Astrocyte (in vitro differentiated cells and primary cell): ENCODE data around the gene JPH3. TPM values are rescaled to one million over a fixed set of nuclear protein-coding genes. Genes with fewer than 3 reads are reported as not detected.
"Not testable (repeated sequence)": the region's sequence is repeated elsewhere in the genome, so short reads cannot be mapped to it uniquely, and the experiment has no call there.

ENCODE experiments used
- DNase-seq: peaks from one replicate; pipeline ENCODE4 v3.0.0-alpha.2; 2010; ENCODE audit warnings: low read depth
- FAIRE-seq: peaks from 2 replicates; lab custom pipeline; 2011; peaks lifted over from hg19 to GRCh38; lab: Jason Lieb, UNC
- H2AFZ ChIP-seq: 2 replicates; pipeline ENCODE4 v1.6.0; 2012; ENCODE audit warnings: low read depth, low read length, inconsistent platforms
- H3K27ac ChIP-seq: 2 replicates; pipeline ENCODE4 v1.5.1; 2011; ENCODE audit warnings: low read depth, low read length, inconsistent platforms
- H3K27me3 ChIP-seq: 2 replicates; pipeline ENCODE4 v1.6.0; 2011; ENCODE audit warnings: low read length, inconsistent platforms; ENCODE audit not compliant: insufficient read depth
- H3K36me3 ChIP-seq: 2 replicates; pipeline ENCODE4 v1.5.1; 2011; ENCODE audit warnings: low read length, inconsistent platforms; ENCODE audit not compliant: insufficient read depth
- H3K4me1 ChIP-seq: 2 replicates; pipeline ENCODE4 v1.5.1; 2011; ENCODE audit warnings: low read length, inconsistent platforms; ENCODE audit not compliant: insufficient read depth
- H3K4me2 ChIP-seq: 2 replicates; pipeline ENCODE4 v1.6.0; 2012; ENCODE audit warnings: low read length, inconsistent platforms
- H3K4me3 ChIP-seq: 2 replicates; pipeline ENCODE4 v1.5.1; 2011; ENCODE audit warnings: low read depth, mild to moderate bottlenecking, low read length, inconsistent platforms; ENCODE audit not compliant: insufficient read depth
- H3K79me2 ChIP-seq: 2 replicates; pipeline ENCODE4 v1.6.0; 2012; ENCODE audit warnings: mild to moderate bottlenecking, low read length, inconsistent platforms; ENCODE audit not compliant: insufficient read depth
- H3K9ac ChIP-seq: 2 replicates; pipeline ENCODE4 v1.6.0; 2012; ENCODE audit warnings: mild to moderate bottlenecking, low read length, inconsistent platforms
- H3K9me3 ChIP-seq: 2 replicates; pipeline ENCODE4 v1.5.1; 2012; ENCODE audit warnings: low read depth, mild to moderate bottlenecking, low read length, inconsistent platforms; ENCODE audit not compliant: insufficient read depth
- H4K20me1 ChIP-seq: 2 replicates; pipeline ENCODE4 v1.6.0; 2012; ENCODE audit warnings: low read length, inconsistent platforms; ENCODE audit not compliant: insufficient read depth
- H3K27ac Mint-ChIP-seq: one replicate; pipeline ENCODE4 v1.8.0; 2021; ENCODE audit warnings: mild to moderate bottlenecking, mixed read lengths; ENCODE audit not compliant: unreplicated experiment
- H3K27me3 Mint-ChIP-seq: one replicate; pipeline ENCODE4 v1.8.0; 2021; ENCODE audit warnings: low read depth, mixed read lengths; ENCODE audit not compliant: unreplicated experiment
- H3K36me3 Mint-ChIP-seq: one replicate; pipeline ENCODE4 v1.8.0; 2021; ENCODE audit warnings: low read depth, mixed read lengths; ENCODE audit not compliant: unreplicated experiment
- H3K4me1 Mint-ChIP-seq: one replicate; pipeline ENCODE4 v1.8.0; 2021; ENCODE audit warnings: low read depth, mixed read lengths; ENCODE audit not compliant: unreplicated experiment
- H3K4me3 Mint-ChIP-seq: one replicate; pipeline ENCODE4 v1.8.0; 2021; ENCODE audit warnings: mild to moderate bottlenecking, moderate library complexity, mixed read lengths; ENCODE audit not compliant: unreplicated experiment
- H3K9me3 Mint-ChIP-seq: one replicate; pipeline ENCODE4 v1.8.0; 2021; ENCODE audit warnings: mild to moderate bottlenecking, mixed read lengths; ENCODE audit not compliant: unreplicated experiment
- CTCF ChIP-seq: IDR thresholded peaks from 2 replicates; pipeline ENCODE4 v1.5.1; 2011; ENCODE audit warnings: low read depth, mild to moderate bottlenecking, inconsistent platforms, low read length, moderate library complexity; ENCODE audit not compliant: insufficient read depth
- EZH2 ChIP-seq: IDR thresholded peaks from 2 replicates; pipeline ENCODE4 v1.6.1; 2012; ENCODE audit warnings: mild to moderate bottlenecking, low read length, inconsistent platforms; ENCODE audit not compliant: insufficient read depth
- total RNA-seq: library from RNA; stranded (reverse); gene quantifications from 2 replicates; pipeline ENCODE4 v1.2.1, GENCODE V29; 2021

The JPH3 gene
- total RNA-seq, 1 donor from 2014 or later = 8.6 TPM

- no peaks in the 10 kb centered on the region for H3K27me3 ChIP-seq
- no peak overlapping the region for H3K9ac ChIP-seq
- no peaks in the 10 kb centered on the region for H3K9me3 ChIP-seq
- no peaks in the 10 kb centered on the region for H3K36me3 ChIP-seq
- no peak overlapping the region for H2AFZ ChIP-seq
- DNase-seq = peak; percentile 17
- H3K4me3 Mint-ChIP-seq = no peak overlapping the region
- TF ChIP-seq EZH2 (no peak), CTCF (no peak)
- no peak for FAIRE-seq
- no peaks in the 10 kb centered on the region for H3K4me1 ChIP-seq
- peaks cover 6% of the 10 kb centered on the region for H3K9me3 Mint-ChIP-seq
- H3K4me3 ChIP-seq = no peak overlapping the region
- peaks cover 6% of the 10 kb centered on the region for H3K79me2 ChIP-seq
- peaks cover 5% of the 10 kb centered on the region for H3K4me1 Mint-ChIP-seq
- peaks cover 34% of the 10 kb centered on the region for H3K36me3 Mint-ChIP-seq
- H3K27me3 Mint-ChIP-seq = no peaks in the 10 kb centered on the region
- no peak overlapping the region for H3K27ac Mint-ChIP-seq
- no peak overlapping the region for H3K27ac ChIP-seq
- H4K20me1 ChIP-seq = peaks cover 7% of the 10 kb centered on the region
- no peak overlapping the region for H3K4me2 ChIP-seq
Observed at GRCh38 chr16:87715658-87716057, 113.3 kb downstream of the JPH3 start.

GRCh38 chr16:87718831-87719230 is 116.5 kb downstream of the JPH3 start:
- not testable (repeated sequence) for H3K4me3 ChIP-seq, H3K27me3 ChIP-seq, H2AFZ ChIP-seq, H3K27ac ChIP-seq, H3K4me2 ChIP-seq, H3K36me3 ChIP-seq, H3K4me3 Mint-ChIP-seq, H3K27ac Mint-ChIP-seq, H3K9me3 ChIP-seq, DNase-seq, H3K9me3 Mint-ChIP-seq, H3K27me3 Mint-ChIP-seq, FAIRE-seq, H3K9ac ChIP-seq
- Mint-ChIP-seq H3K4me1 (peaks cover 21% of the 10 kb centered on the region), H3K36me3 (peaks cover 47% of the 10 kb centered on the region)
- Histone ChIP-seq H3K4me1 (peaks cover 12% of the 10 kb centered on the region), H3K79me2 (peaks cover 11% of the 10 kb centered on the region), H4K20me1 (peaks cover 33% of the 10 kb centered on the region)

- Histone ChIP-seq H3K9me3 (no peaks in the 10 kb centered on the region), H2AFZ (no peak overlapping the region), H3K27me3 (no peaks in the 10 kb centered on the region), H3K27ac (no peak overlapping the region), H3K4me3 (no peak overlapping the region), H3K9ac (no peak overlapping the region), H3K4me1 (peaks cover 12% of the 10 kb centered on the region), H4K20me1 (peaks cover 41% of the 10 kb centered on the region), H3K36me3 (no peaks in the 10 kb centered on the region), H3K4me2 (no peak overlapping the region), H3K79me2 (peaks cover 11% of the 10 kb centered on the region)
- Mint-ChIP-seq H3K4me3 (no peak overlapping the region), H3K4me1 (peaks cover 29% of the 10 kb centered on the region), H3K9me3 (peaks cover 6% of the 10 kb centered on the region), H3K27ac (no peak overlapping the region), H3K36me3 (peaks cover 45% of the 10 kb centered on the region), H3K27me3 (no peaks in the 10 kb centered on the region)
- FAIRE-seq = no peak
- DNase-seq = no peak
- no peak for TF ChIP-seq CTCF
- no peak for TF ChIP-seq EZH2
Observed at GRCh38 chr16:87720446-87720845, 118.1 kb downstream of the JPH3 start.
